ENCODE results near the gene C10orf105.

Gene C10orf105

DNA sequence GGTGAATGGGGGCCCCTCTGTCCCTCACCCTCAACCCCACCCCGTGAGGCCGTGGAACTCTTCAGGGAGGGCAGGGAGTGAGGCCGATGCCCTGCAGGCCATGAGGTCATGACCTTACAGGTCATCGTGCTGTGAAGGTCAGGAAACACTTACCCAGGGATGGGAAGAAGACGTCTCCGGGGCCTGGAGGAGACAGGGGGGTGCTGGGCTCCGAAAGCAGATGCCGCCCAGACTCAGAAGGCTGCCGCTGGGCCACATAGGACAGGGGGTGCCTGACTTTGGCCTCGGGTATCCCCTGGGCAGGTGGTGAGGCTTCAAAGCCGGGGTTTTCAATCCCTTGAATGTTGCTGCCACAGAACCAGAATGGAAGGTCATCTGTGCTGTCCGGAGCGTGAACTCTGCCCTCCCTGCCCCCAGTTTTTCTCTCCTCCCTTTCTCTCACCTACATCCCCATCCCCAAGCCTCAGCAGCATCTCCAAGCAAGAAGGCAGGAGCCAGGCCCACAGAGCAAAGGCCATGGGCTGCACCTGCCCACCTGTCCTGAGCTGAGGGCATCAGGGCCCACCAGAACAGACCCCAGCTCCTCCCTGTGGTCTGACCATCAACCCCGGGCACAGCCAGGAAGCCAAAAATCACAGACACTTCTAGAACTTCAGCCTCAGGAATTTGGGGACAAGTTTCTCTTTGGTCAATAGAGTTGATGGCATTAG is 32.1 kb upstream of the C10orf105 start:
- DNase-seq (ENCODE audit: low spot score), result no peak

DNA sequence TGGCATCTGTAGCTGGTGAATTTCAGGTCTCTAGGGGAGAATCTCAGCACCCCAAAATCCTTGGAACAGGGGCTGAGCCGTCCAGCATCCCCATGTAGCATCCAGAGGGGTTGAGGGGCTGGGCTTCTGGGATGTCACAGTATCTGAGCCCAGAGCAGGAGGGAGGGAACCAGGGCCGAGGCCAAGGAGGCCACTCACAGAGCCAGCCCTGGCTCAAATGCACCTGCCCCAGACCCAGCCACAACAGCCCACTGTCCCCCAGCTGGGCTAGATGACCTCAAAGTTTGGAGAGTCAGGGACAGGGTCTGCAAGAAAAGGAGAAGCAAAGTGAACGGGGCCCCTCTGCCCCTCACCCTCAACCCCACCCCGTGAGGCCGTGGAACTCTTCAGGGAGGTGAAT is 31.4 kb upstream of the C10orf105 start:
- DNase-seq (ENCODE audit: low spot score), result no peak

DNA sequence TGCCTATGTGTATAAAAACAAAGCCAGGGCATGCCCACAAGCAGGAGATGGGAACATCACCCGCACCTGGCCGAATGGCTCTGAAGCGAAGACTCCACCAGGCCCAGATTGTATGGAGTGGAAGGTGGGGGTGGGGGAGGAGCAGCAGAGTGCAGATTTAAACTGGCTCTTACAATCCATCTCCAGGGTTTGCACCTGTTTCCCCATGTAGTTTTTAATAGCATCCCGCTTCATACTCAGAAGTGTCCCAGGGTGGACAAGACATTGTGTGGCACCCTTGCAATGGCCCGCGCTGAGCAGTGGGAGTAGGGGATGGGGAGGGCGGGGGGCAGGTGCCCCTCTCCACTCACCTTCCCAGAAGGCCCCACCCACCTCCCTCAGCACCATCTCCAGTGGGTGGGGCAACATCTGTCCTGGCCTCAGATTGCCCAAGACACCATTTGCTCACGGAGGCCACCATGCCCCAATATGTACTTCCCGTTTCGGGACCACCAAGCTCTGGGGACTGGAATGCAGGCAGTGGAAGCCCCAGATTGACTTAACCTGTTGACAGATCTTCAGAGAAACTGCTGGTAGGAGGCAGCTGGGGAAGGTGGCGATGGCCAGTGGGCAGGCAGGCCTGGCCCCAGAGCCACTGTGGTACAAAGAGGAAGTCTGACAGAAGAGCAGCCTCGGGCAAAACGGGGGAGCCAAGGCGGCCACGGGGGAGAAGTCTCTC is 30.7 kb upstream of the C10orf105 start:
- no peak for DNase-seq (ENCODE audit: low spot score)

DNA sequence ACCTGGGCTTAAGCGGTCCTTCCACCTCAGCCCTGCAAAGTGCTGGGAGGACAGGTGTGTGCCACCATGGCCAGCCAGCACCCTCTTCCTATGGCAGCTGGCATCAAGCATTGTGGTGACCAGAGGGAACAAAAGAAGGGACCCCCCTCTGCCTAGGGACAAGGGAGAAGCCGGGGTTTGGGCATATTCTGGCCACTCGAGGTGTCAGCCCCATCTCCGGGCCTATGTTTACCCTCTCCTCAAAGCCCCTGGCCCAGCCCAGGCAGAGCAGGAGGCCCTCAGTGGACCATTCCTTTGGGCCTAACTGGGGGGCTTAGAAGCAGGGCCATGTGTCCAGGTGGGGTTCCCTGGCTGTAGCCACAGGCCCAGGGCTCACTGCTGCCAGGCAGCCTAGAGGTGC is 29.8 kb upstream of the C10orf105 start:
- no peak for DNase-seq (ENCODE audit: low spot score)

DNA sequence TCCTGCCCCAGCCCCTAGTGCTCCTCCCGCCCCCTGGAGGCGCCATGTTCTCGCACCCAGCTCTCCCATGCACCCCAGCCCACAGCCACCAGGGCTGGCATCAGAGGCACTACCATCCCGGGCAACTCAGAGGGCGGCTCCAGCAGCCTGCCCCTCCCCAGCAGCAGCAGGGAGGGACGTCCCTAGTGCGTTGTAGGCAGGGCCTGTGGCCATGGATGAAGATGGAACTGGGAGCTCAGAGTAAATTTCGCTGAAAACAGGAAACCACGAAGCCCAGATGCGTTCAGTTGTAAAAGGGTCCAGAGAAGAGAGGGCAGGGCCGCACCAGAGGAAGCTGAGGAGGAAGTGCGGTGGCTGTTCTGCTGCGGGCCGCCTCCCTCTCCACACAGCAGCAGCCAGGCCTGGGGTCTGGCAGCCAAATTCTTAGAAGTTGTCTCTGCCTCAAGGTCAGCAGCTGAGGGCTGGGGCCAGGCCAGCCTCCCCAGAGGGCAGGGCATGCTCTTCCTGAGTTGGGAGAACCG is 29.2 kb upstream of the C10orf105 start:
- DNase-seq (ENCODE audit: low spot score), result no peak

DNA sequence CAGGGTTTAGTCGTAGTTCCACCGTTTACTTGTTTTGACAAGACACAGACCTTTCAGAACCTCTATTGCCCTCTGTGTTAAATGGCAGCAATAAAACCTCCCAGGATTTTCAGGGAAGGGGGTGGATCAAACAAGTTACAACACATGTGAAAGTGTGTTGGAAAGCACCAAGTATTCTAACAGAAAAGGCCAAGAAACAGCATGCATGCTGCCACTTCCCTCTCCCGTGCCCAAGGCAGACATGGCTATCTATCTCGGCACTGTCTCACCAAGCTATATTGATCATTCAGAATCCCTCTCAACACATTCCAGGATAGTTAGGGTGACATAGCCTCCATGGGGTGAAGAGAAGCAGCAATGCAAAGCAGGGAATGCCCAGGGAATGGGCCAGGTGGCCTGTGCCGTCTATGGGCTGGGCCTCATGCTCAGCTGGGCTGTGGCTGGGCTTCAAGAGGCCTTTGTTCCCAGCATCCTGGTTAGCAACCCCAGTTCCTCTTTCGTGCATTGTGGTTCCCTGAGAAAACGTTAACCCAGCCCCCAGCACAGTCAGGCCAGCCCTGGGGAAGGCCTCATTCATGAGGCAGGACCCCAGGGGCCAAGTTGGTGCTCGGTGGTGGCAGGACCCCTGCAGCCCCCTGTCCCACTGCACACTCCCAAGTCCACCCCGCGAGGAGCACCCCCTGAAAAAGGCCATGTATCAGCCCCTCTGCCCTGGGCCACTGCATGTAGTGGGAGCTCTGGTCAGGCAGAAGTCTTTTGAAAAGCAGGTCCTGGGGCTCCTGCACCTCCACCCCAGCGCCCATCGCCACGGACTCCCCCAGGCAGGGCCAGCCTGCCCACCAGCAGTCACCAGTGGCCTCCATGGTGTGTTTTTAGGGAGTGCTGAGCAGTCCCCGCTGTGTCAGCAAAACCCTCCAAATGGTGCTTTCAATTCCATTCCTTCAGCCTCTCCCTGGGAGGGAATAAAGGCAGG is 28.3 kb upstream of the C10orf105 start:
- DNase-seq (ENCODE audit: low spot score), result no peak

DNA sequence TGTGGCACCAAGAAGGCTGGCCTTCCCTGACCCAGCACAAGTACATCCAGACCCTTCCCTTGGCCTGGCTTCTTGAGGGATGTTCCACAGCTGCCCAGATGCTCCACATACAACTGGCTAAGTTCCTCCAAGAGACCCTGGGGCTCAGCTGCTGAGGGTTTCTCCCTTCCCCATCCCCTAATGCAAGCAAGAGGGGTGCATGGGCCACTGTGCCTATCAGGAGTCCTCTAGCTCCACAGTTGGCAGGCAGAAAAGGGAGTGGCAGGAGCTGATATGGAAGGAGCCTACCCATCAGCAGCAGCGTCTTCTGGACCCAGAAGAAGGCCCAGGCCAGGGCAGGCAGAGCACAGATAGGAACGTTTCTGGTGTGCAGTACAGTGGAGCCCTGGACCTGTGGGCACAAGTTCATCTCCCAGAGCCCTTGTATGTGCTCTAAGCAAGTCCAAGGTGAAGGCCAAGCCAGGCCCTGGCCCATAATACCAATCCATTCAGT is 27.5 kb upstream of the C10orf105 start:
- DNase-seq (ENCODE audit: low spot score), result no peak

DNA sequence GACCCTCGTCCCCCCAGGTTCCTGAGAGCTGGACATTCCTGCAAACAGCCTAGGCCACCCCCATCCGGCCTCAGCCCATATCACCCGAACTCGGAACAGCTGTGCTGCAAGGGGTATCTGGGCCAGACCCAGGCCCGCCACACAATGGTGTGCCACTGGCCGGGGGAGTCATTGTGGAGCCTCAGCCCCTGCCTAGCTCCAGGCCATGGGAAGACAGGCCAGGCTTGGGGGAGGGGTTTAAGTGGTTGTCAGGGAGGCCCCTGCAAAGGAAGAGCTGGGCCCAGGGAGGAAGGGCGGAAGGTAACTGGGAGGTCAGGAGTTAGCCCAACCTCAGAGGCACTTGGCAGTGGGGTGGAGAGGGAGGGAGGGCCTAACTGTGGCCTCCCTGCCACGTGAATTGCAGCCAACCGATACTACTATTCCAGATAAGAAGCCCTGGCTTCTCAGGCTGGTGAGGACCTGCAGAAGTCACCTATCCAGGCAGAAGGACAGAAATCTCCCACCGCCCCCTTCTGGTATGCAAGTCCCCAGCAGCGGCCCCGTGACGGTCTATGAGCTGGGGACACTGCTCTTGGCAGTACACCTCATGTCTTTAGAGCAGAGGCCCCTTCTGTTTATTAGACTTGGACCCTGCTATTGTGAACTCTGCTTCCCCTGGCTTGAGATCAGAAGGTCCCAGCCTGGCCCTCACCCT is 26.9 kb upstream of the C10orf105 start:
- peak; percentile 64 for DNase-seq (ENCODE audit: low spot score)

DNA sequence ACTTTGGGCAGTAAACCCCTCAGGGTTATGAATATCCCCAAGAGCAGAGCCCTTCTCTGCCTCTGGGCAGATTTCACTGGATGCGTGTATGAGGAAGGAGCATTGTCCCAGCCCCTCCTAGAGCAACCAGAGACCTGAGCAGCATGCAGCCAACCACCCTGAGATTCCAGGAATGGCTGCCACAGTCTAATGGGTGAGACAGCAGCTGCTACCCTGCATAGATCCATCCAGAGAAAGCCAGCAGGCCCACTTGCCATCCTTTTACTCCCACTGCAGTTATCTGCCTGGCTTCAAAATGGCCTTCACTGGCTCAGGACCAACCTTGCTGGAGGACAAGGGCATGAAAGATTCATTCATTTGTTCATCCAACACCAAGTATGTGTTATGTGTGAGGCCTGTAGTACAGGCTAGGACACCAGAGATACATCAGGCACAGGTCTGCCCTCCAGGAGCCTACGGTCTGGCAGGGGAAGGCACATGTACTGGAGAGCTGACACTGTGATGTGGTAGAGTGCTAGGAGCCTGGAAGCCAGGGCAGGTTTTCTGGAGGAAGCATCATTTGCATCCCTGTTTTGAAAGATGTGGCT is 26.2 kb upstream of the C10orf105 start:
- no peak for DNase-seq (ENCODE audit: low spot score)

DNA sequence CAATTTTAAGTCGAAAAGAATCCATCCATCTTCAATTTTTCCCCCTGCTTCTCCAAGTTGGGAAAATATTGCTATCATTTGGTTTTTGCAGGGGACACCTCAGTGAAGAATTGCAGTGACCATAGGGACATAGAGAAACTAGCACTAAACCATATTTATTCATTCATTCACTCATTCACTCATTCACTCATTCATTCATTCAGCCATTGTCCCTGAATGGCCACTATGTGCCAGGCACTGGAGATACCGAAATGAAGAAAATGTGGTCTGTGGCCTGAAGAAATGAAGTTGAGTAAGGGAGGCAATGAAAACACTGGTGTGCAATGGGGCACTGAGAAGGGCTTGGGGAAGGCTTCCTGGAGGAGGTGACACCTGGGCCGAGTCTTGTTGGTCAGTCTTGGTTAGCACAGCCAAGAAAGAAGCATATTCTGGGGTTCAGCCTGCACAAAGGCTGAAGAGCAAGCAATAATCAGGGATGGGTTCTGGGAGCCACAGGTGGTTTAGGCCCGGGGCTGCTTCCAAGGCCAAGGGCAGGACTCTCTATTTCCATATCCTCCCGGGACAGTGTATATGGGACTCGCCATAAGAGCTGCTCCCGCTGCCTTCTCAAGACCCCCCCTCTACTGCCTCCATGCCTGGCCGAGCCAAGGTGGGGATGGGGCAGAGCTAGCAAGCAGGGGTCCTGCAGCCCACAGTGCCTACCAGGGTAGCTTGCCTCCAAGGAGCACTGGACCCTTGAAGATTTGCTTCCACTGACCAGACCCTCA is 25.5 kb upstream of the C10orf105 start:
- DNase-seq (ENCODE audit: low spot score), result no peak

DNA sequence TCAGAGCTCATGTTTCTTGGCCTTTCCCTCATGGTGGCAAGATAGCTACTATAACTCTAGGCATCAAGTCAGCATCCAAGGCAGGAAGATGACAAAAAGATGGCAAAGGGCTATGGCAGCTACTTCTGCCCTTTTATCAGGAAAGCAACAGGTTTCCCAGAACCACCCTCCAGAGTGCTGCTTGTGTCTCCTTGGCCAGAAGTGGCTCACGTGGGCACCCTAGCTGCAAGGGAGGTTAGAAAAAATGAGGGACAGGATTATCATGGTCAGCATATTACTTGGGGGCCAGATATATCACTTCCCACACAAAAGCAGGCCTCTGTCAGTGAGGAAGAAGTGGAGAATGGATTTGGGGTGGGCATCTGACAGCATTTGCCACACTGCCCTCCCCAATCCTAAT is 24.3 kb upstream of the C10orf105 start:
- no peak for DNase-seq (ENCODE audit: low spot score)

DNA sequence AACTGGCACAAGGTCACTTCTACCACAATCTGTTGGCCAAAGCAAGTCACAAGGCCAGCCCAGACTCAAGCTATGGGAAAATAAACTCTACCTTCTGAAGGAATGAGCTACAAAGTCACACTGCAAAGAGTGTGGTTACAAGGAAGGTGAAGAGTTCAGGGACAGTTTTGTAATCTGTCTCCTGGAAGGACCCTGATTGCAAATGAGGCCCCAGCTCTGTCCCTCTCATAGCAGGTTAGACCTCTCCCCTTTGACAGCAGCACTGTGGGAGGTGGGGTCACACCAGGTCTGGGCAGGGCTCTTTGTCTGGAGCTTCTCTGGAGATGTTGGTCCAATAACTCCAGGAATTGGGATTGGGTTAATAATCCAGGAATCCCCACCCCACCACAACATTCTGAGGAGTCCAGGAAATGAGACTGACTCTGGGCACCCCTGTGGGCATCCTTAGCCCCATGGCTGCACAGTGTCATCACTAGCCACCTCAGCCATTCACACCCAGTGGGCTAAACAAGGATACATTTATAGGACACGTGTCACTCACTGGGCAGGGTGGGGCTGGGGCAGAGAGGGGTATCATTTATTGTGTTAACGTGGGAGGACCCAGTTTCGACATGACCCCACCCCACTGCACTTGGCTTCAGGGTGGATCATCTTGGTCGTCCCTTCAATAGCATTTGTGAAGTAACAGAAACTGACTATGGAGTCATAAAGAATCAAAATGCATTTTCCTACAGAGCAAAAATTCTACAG is 23.7 kb upstream of the C10orf105 start:
- no peak for DNase-seq (ENCODE audit: low spot score)

DNA sequence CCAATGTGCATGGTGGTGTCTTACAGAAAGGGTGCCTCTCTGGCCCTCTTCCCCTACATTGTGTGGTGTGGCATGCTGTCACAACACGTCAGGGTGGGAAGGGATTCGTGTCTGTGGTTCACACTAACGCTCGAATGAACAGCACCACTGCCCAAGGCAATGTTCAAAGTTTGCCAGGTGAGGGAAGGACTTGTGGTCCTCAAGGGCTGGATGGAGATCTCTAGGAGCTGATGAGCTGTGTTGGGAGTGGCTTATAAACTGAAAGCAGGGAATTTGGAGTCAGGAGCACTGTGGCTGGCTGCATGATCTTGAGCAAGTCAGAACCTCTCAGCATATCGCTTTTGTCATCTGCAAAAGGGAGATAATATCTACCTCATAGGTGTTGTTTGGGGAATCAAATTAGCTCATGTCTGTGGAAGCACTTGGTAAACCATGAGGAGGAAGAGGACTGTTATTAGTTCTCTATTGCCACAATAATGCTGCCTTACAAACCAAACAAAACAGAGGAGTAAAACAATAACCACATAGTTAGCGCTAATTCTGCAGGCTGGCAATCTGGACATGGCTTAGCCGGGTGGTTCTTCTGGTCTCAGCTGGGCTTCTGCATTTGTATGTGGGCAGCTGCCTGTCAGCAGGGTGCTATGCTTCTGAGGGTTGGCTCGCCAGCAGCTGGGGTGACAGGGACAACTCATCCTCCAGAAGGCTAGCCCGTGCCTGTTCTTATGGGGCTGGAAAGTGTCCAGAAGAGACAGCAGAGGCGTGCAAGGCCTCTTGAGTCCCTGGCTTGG is 22.9 kb upstream of the C10orf105 start:
- no peak for DNase-seq (ENCODE audit: low spot score)

DNA sequence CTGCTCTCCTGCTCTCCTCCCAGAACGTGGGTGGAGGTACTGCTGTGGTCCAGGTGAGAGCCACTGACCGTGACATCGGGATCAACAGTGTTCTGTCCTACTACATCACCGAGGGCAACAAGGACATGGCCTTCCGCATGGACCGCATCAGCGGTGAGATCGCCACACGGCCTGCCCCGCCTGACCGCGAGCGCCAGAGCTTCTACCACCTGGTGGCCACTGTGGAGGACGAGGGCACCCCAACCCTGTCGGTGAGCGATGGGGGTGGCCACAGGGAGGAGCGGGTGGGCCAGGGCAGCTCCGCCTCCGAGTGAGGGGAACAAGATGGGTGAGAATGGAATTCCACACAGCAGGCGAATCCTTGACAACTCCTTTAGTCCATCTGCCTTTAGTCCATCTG is 22.1 kb upstream of the C10orf105 start:
- DNase-seq (ENCODE audit: low spot score), result no peak

DNA sequence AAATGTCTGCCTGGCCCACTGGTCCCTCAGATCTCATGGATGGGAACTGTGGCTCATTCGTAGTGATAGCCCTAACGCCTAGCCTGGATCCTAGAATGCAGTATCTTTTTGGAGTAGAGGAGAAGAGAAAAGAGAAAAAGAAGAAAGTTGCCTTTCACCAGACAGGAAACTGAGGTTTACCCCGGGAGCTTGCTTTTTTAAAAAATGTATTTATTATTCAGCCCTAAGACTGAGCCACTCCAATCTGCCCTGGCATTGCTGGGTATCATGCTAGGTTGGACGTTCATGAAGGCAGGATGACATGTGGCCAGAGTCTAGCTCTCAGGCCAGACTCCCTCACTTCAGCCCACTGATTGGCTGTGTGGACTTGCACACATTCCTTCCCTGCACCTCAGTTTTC is 21.5 kb upstream of the C10orf105 start:
- DNase-seq (ENCODE audit: low spot score), result no peak

DNA sequence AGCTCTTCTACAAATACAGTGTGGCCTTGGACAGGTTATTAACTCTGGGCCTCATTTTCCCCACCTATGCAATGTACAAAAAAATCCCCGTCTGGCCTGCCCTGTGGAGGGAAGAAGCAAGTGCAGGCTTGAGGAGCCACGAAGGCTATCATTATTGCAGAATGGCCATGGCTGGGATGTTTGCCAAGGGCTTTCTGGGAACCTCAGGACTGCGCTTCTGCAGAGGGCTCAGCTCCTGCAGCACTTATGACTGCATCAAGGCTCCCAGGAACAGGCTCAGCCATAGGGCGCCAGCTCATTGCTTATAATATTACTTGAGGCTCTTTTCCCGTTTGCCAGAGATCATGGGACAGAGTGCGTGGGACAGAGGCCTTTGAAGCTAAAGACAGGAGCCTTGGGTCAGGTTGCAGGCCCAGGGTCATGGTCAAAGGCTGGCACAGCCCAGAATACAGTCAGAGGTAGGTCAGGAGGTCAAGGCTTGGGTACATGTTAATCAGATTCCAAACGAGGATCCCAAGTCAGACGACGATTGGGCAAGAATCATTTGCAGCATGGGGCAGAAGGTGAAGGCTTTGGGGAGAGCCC is 20.6 kb upstream of the C10orf105 start:
- no peak for DNase-seq (ENCODE audit: low spot score)

DNA sequence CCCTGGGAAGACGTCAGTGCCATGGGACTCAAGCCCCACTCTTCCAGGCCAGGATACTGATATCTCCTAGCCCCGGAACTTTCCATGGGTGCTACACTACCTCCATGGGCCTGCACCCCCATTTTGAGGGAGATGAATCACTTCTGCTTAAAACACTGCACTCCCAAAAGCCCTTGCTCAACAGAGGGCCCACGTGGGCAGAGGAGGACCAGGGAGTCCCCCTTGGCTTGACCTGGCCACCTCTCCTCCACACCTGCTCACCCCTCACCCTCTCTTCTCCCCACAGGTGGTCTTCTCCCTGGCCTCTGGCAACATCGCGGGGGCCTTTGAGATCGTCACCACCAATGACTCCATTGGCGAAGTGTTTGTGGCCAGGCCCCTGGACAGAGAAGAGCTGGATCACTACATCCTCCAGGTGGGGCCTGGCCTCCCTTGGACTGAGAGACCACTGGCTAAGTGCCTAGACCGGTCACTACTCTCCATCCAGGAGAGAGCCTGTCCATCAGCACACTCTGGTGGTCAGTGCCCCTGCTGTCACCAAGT is 19.9 kb upstream of the C10orf105 start:
- no peak for DNase-seq (ENCODE audit: low spot score)

DNA sequence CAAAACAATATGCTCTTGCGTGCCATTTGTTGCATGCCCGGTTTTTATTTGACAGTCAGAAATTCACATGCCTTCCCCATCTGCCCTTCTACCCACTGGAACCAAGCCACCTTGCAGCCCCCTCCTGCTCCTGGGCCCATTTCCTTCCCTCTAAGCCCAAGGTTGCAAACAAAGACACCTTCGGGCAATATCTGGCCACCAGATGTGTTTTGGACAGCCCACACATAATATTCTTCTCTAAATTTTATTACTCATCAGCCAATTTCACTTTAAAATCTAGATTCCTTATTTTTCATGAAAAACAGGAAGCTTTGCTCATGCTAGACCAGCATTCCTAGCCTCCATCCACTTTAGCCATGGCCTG is 18.2 kb upstream of the C10orf105 start:
- no peak for DNase-seq (ENCODE audit: low spot score)
